ACC112 (cell line): ENCODE results near the gene NKD1.

Experiments
- H2AFZ ChIP-seq: fragments of 200-600 bp; sonication (generic); one replicate; pipeline ENCODE4 v1.6.0; 2017; ENCODE audit warnings: antibody characterized with exemption, low read length; ENCODE audit not compliant: unreplicated experiment
- H3K27ac ChIP-seq: fragments of 200-600 bp; sonication (generic); 2 replicates; pipeline ENCODE4 v1.5.1; 2014; ENCODE audit warnings: low read depth, mild to moderate bottlenecking, antibody characterized with exemption, low read length, moderate library complexity
- H3K27me3 ChIP-seq: fragments of 200-600 bp; sonication (generic); 2 replicates; pipeline ENCODE4 v1.6.1; 2014; ENCODE audit warnings: mild to moderate bottlenecking, antibody characterized with exemption, low read length, moderate library complexity, mixed read lengths; ENCODE audit not compliant: insufficient read depth
- H3K36me3 ChIP-seq: fragments of 200-600 bp; sonication (generic); 2 replicates; pipeline ENCODE4 v1.6.1; 2016; ENCODE audit warnings: mild to moderate bottlenecking, antibody characterized with exemption, low read length, moderate library complexity, mixed read lengths; ENCODE audit not compliant: insufficient read depth
- H3K4me1 ChIP-seq: fragments of 200-600 bp; sonication (generic); one replicate; pipeline ENCODE4 v1.6.1; 2016; ENCODE audit warnings: low read length, mixed read lengths; ENCODE audit not compliant: insufficient read depth, unreplicated experiment, control insufficient read depth
- H3K4me3 ChIP-seq: fragments of 200-600 bp; sonication (generic); 2 replicates; pipeline ENCODE4 v1.5.1; 2014; ENCODE audit warnings: mild to moderate bottlenecking, low read depth, low read length
- H3K79me2 ChIP-seq: fragments of 200-600 bp; sonication (generic); one replicate; pipeline ENCODE4 v1.6.0; 2016; ENCODE audit warnings: low read length; ENCODE audit not compliant: control insufficient read depth, unreplicated experiment, insufficient read depth

Gene NKD1

GRCh38 chr16:50640919-50641817 is 93.0 kb downstream of the NKD1 start:
- H3K4me3 ChIP-seq, result no peak overlapping the region
- H2AFZ ChIP-seq, result no peak overlapping the region
- peaks cover 70% of the 10 kb centered on the region for H3K27me3 ChIP-seq
- no peaks in the 10 kb centered on the region for H3K36me3 ChIP-seq
- H3K27ac ChIP-seq, result no peak overlapping the region
- no peaks in the 10 kb centered on the region for H3K79me2 ChIP-seq
- no peaks in the 10 kb centered on the region for H3K4me1 ChIP-seq

- no peak overlapping the region for H3K27ac ChIP-seq
- peaks cover 73% of the 10 kb centered on the region for H3K27me3 ChIP-seq
- no peak overlapping the region for H2AFZ ChIP-seq
- no peaks in the 10 kb centered on the region for H3K4me1 ChIP-seq
- H3K79me2 ChIP-seq, result no peaks in the 10 kb centered on the region
- H3K4me3 ChIP-seq, result no peak overlapping the region
- no peaks in the 10 kb centered on the region for H3K36me3 ChIP-seq
Measured at GRCh38 chr16:50641818-50642187, 93.6 kb downstream of the NKD1 start.

- H3K27ac ChIP-seq, result no peak overlapping the region
Measured at GRCh38 chr16:50642349-50642748, 94.2 kb downstream of the NKD1 start.

GRCh38 chr16:50643192-50643591 is 95.0 kb downstream of the NKD1 start:
- Histone ChIP-seq H2AFZ (no peak overlapping the region), H3K27me3 (peaks cover 81% of the 10 kb centered on the region), H3K4me3 (no peak overlapping the region), H3K79me2 (no peaks in the 10 kb centered on the region), H3K27ac (no peak overlapping the region), H3K4me1 (no peaks in the 10 kb centered on the region), H3K36me3 (no peaks in the 10 kb centered on the region)

More at GRCh38 chr16:50642349-50642748, 94.2 kb downstream of the NKD1 start:
- Histone ChIP-seq H2AFZ (no peak overlapping the region), H3K27me3 (peaks cover 78% of the 10 kb centered on the region), H3K36me3 (no peaks in the 10 kb centered on the region), H3K4me1 (no peaks in the 10 kb centered on the region), H3K79me2 (no peaks in the 10 kb centered on the region), H3K4me3 (no peak overlapping the region)

GRCh38 chr16:50644245-50644644 is 96.0 kb downstream of the NKD1 start:
- no peaks in the 10 kb centered on the region for H3K36me3 ChIP-seq
- H3K27ac ChIP-seq, result no peak overlapping the region
- H2AFZ ChIP-seq, result no peak overlapping the region
- no peak overlapping the region for H3K4me3 ChIP-seq
- peaks cover 85% of the 10 kb centered on the region for H3K27me3 ChIP-seq
- no peaks in the 10 kb centered on the region for H3K79me2 ChIP-seq
- H3K4me1 ChIP-seq, result no peaks in the 10 kb centered on the region

- Histone ChIP-seq H3K4me3 (no peak overlapping the region), H3K36me3 (no peaks in the 10 kb centered on the region), H3K79me2 (no peaks in the 10 kb centered on the region), H3K27ac (no peak overlapping the region), H3K4me1 (no peaks in the 10 kb centered on the region), H3K27me3 (peaks cover 84% of the 10 kb centered on the region), H2AFZ (no peak overlapping the region)
Measured at GRCh38 chr16:50644729-50645128, 96.5 kb downstream of the NKD1 start.

GRCh38 chr16:50645563-50646220 is 97.5 kb downstream of the NKD1 start:
- no peaks in the 10 kb centered on the region for H3K79me2 ChIP-seq
- peaks cover 77% of the 10 kb centered on the region for H3K27me3 ChIP-seq
- no peak overlapping the region for H2AFZ ChIP-seq
- H3K4me1 ChIP-seq, result no peaks in the 10 kb centered on the region
- H3K4me3 ChIP-seq, result no peak overlapping the region
- no peaks in the 10 kb centered on the region for H3K36me3 ChIP-seq
- no peak overlapping the region for H3K27ac ChIP-seq

- no peaks in the 10 kb centered on the region for H3K79me2 ChIP-seq
- H3K27me3 ChIP-seq, result peaks cover 72% of the 10 kb centered on the region
- no peak overlapping the region for H3K4me3 ChIP-seq
- H2AFZ ChIP-seq, result no peak overlapping the region
- no peak overlapping the region for H3K27ac ChIP-seq
- no peaks in the 10 kb centered on the region for H3K36me3 ChIP-seq
- no peaks in the 10 kb centered on the region for H3K4me1 ChIP-seq
Measured at GRCh38 chr16:50646345-50646744, 98.1 kb downstream of the NKD1 start.

- H2AFZ ChIP-seq, result no peak overlapping the region
- no peaks in the 10 kb centered on the region for H3K36me3 ChIP-seq
- peaks cover 26% of the 10 kb centered on the region for H3K27me3 ChIP-seq
- no peak overlapping the region for H3K4me3 ChIP-seq
- no peak overlapping the region for H3K27ac ChIP-seq
- no peaks in the 10 kb centered on the region for H3K79me2 ChIP-seq
- no peaks in the 10 kb centered on the region for H3K4me1 ChIP-seq
Measured at GRCh38 chr16:50651835-50652438, 103.7 kb downstream of the NKD1 start.

- Histone ChIP-seq H3K36me3 (no peaks in the 10 kb centered on the region), H3K27ac (no peak overlapping the region), H3K79me2 (no peaks in the 10 kb centered on the region), H3K4me3 (no peak overlapping the region), H3K27me3 (peaks cover 17% of the 10 kb centered on the region), H2AFZ (no peak overlapping the region), H3K4me1 (no peaks in the 10 kb centered on the region)
Measured at GRCh38 chr16:50652836-50653425, 104.7 kb downstream of the NKD1 start.
